ENCODE results near the gene KRT38.

KRT38 gene

DNA sequence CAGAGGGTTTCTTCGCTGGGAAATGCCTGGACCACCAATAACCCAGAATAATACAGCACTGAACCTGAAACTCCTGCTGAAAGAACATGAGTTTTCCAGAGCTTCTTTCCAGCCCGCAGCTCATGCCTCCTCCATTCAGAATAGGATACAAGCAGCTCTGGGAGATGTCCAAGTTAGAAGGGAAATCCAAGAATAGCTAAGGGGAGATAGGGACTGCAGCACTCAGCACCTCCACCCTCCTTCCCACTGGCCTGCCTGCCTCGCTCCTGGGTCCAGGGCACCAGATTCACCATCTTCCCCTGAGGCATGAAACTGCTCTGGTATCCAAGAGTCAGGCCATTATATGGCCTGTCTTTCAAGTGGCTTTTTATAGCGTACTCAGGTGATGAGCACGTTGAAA lies 47.5 kb downstream of the KRT38 start:
- Histone ChIP-seq H3K4me1 (ENCODE audit: control extremely low read depth in 1 of 4, control insufficient read depth in 4 of 4, insufficient read depth in 4 of 4, low read length in 3 of 4) (no peaks in the 10 kb centered on the region), H3K4me3 (ENCODE audit: control insufficient read depth in 1 of 7, extremely low read depth in 1 of 7, insufficient read depth in 4 of 7, low read depth in 2 of 7, low read length in 6 of 7) (no peak overlapping the region), H3K36me3 (ENCODE audit: control insufficient read depth in 4 of 4, insufficient read depth in 4 of 4, low read length in 3 of 4) (no peaks in the 10 kb centered on the region), H3K27me3 (replicated peaks in 2 of 5; ENCODE audit: control insufficient read depth in 4 of 5, insufficient read depth in 5 of 5, low read length in 4 of 5) (peaks cover 0 to 12% (median 2%) of the 10 kb centered on the region in 5 experiments), H3K9me3 (ENCODE audit: control extremely low read depth in 1 of 5, control insufficient read depth in 4 of 5, insufficient read depth in 2 of 5, low read depth in 1 of 5, low read length in 4 of 5) (no peaks in the 10 kb centered on the region), H3K27ac (ENCODE audit: insufficient read depth in 1 of 2, low read depth in 1 of 2, low read length in 2 of 2, poor library complexity in 1 of 2, severe bottlenecking in 2 of 2) (no peak overlapping the region)
- WGBS (ENCODE audit: insufficient coverage): 93% methylated on average over 3 of the region's 5 CpGs
- POLR2A ChIA-PET: no interaction called here
- CTCF ChIA-PET: no interaction called here
- no peak for DNase-seq

GRCh38 chr17:41392278-41392677 lies 48.5 kb downstream of the KRT38 start:
- Histone ChIP-seq H3K9me3 (ENCODE audit: control extremely low read depth in 1 of 5, control insufficient read depth in 4 of 5, insufficient read depth in 2 of 5, low read depth in 1 of 5, low read length in 4 of 5) (peaks cover 0 to 6% (median 3%) of the 10 kb centered on the region in 5 experiments), H3K27me3 (replicated peaks in 2 of 5; ENCODE audit: control insufficient read depth in 4 of 5, insufficient read depth in 5 of 5, low read length in 4 of 5) (peaks cover 0 to 12% (median 0%) of the 10 kb centered on the region in 5 experiments), H3K4me1 (ENCODE audit: control extremely low read depth in 1 of 4, control insufficient read depth in 4 of 4, insufficient read depth in 4 of 4, low read length in 3 of 4) (no peaks in the 10 kb centered on the region), H3K36me3 (ENCODE audit: control insufficient read depth in 4 of 4, insufficient read depth in 4 of 4, low read length in 3 of 4) (no peaks in the 10 kb centered on the region), H3K4me3 (ENCODE audit: control insufficient read depth in 1 of 7, extremely low read depth in 1 of 7, insufficient read depth in 4 of 7, low read depth in 2 of 7, low read length in 6 of 7) (no peak overlapping the region), H3K27ac (ENCODE audit: insufficient read depth in 1 of 2, low read depth in 1 of 2, low read length in 2 of 2, poor library complexity in 1 of 2, severe bottlenecking in 2 of 2) (no peak overlapping the region)
- no peak for DNase-seq
- WGBS (ENCODE audit: insufficient coverage): no CpG with 5 or more reads among the region's 1 CpG
- ChIA-PET POLR2A (no interaction called here), CTCF (no interaction called here)

GRCh38 chr17:41391535-41391934 lies 49.2 kb downstream of the KRT38 start:
- Histone ChIP-seq H3K4me1 (ENCODE audit: control extremely low read depth in 1 of 4, control insufficient read depth in 4 of 4, insufficient read depth in 4 of 4, low read length in 3 of 4) (no peaks in the 10 kb centered on the region), H3K4me3 (ENCODE audit: control insufficient read depth in 1 of 7, extremely low read depth in 1 of 7, insufficient read depth in 4 of 7, low read depth in 2 of 7, low read length in 6 of 7) (no peak overlapping the region), H3K27ac (ENCODE audit: insufficient read depth in 1 of 2, low read depth in 1 of 2, low read length in 2 of 2, poor library complexity in 1 of 2, severe bottlenecking in 2 of 2) (no peak overlapping the region), H3K27me3 (replicated peaks in 2 of 5; ENCODE audit: control insufficient read depth in 4 of 5, insufficient read depth in 5 of 5, low read length in 4 of 5) (peaks cover 0 to 12% (median 0%) of the 10 kb centered on the region in 5 experiments), H3K9me3 (ENCODE audit: control extremely low read depth in 1 of 5, control insufficient read depth in 4 of 5, insufficient read depth in 2 of 5, low read depth in 1 of 5, low read length in 4 of 5) (peaks cover 0 to 10% (median 3%) of the 10 kb centered on the region in 5 experiments), H3K36me3 (ENCODE audit: control insufficient read depth in 4 of 4, insufficient read depth in 4 of 4, low read length in 3 of 4) (no peaks in the 10 kb centered on the region)
- DNase-seq: no peak
- CTCF ChIA-PET: no interaction called here
- WGBS (ENCODE audit: insufficient coverage): no CpG with 5 or more reads among the region's 2 CpGs
- POLR2A ChIA-PET: no interaction called here

GRCh38 chr17:41390411-41390938 lies 50.3 kb downstream of the KRT38 start:
- H3K9me3 ChIP-seq (ENCODE audit: control extremely low read depth in 1 of 5, control insufficient read depth in 4 of 5, insufficient read depth in 2 of 5, low read depth in 1 of 5, low read length in 4 of 5): peaks cover 0 to 16% (median 3%) of the 10 kb centered on the region in 5 experiments
- no peak for DNase-seq
- CTCF ChIA-PET: no interaction called here
- no peak overlapping the region for H3K27ac ChIP-seq (ENCODE audit: insufficient read depth in 1 of 2, low read depth in 1 of 2, low read length in 2 of 2, poor library complexity in 1 of 2, severe bottlenecking in 2 of 2)
- H3K4me1 ChIP-seq (ENCODE audit: control extremely low read depth in 1 of 4, control insufficient read depth in 4 of 4, insufficient read depth in 4 of 4, low read length in 3 of 4): no peaks in the 10 kb centered on the region
- H3K27me3 ChIP-seq (replicated peaks in 2 of 5; ENCODE audit: control insufficient read depth in 4 of 5, insufficient read depth in 5 of 5, low read length in 4 of 5): peaks cover 0 to 9% (median 0%) of the 10 kb centered on the region in 5 experiments
- 69% methylated on average over 5 of the region's 7 CpGs for WGBS (ENCODE audit: insufficient coverage)
- H3K4me3 ChIP-seq (ENCODE audit: control insufficient read depth in 1 of 7, extremely low read depth in 1 of 7, insufficient read depth in 4 of 7, low read depth in 2 of 7, low read length in 6 of 7): no peak overlapping the region
- POLR2A ChIA-PET: no interaction called here
- no peaks in the 10 kb centered on the region for H3K36me3 ChIP-seq (ENCODE audit: control insufficient read depth in 4 of 4, insufficient read depth in 4 of 4, low read length in 3 of 4)

DNA sequence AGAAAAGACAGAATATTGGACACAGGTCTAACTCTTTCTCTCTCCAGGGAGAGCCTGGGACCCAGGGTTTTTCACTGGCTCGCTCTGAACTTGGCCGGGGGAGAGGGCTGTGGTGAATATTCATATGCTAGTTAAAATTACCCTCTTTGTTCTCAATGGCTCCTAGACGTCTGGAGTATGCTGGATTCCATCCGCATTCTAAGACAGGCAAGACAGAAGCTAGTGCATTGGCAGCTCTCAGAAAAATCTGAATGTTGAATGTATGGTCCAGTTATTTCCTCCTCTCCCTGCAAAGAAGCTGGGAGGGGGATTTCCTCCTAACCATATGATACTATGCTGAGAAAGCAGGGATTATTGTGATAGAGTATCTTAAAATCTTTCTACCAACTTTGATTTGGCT lies 53.1 kb downstream of the KRT38 start:
- ChIA-PET POLR2A (interaction anchor here (0.6 kb wide), 1 partner anchor 47 kb away, joined by 3 read pairs; no protein-coding TSS in a partner anchor), CTCF (no interaction called here)
- no peaks in the 10 kb centered on the region for H3K4me1 ChIP-seq (ENCODE audit: control extremely low read depth in 1 of 4, control insufficient read depth in 4 of 4, insufficient read depth in 4 of 4, low read length in 3 of 4)
- peaks cover 0 to 9% (median 2%) of the 10 kb centered on the region in 5 experiments for H3K27me3 ChIP-seq (replicated peaks in 2 of 5; ENCODE audit: control insufficient read depth in 4 of 5, insufficient read depth in 5 of 5, low read length in 4 of 5)
- no peaks in the 10 kb centered on the region for H3K36me3 ChIP-seq (ENCODE audit: control insufficient read depth in 4 of 4, insufficient read depth in 4 of 4, low read length in 3 of 4)
- H3K4me3 ChIP-seq (ENCODE audit: control insufficient read depth in 1 of 7, extremely low read depth in 1 of 7, insufficient read depth in 4 of 7, low read depth in 2 of 7, low read length in 6 of 7): no peak overlapping the region
- peaks cover 0 to 16% (median 3%) of the 10 kb centered on the region in 5 experiments for H3K9me3 ChIP-seq (ENCODE audit: control extremely low read depth in 1 of 5, control insufficient read depth in 4 of 5, insufficient read depth in 2 of 5, low read depth in 1 of 5, low read length in 4 of 5)
- no peak for DNase-seq
- H3K27ac ChIP-seq (ENCODE audit: insufficient read depth in 1 of 2, low read depth in 1 of 2, low read length in 2 of 2, poor library complexity in 1 of 2, severe bottlenecking in 2 of 2): no peak overlapping the region
- no CpG with 5 or more reads among the region's 4 CpGs for WGBS (ENCODE audit: insufficient coverage)

GRCh38 chr17:41386227-41386626 lies 54.6 kb downstream of the KRT38 start:
- Histone ChIP-seq H3K27ac (ENCODE audit: insufficient read depth in 1 of 2, low read depth in 1 of 2, low read length in 2 of 2, poor library complexity in 1 of 2, severe bottlenecking in 2 of 2) (no peak overlapping the region), H3K4me3 (ENCODE audit: control insufficient read depth in 1 of 7, extremely low read depth in 1 of 7, insufficient read depth in 4 of 7, low read depth in 2 of 7, low read length in 6 of 7) (no peak overlapping the region), H3K27me3 (replicated peaks in 2 of 5; ENCODE audit: control insufficient read depth in 4 of 5, insufficient read depth in 5 of 5, low read length in 4 of 5) (peaks cover 0 to 4% (median 2%) of the 10 kb centered on the region in 5 experiments), H3K9me3 (ENCODE audit: control extremely low read depth in 1 of 5, control insufficient read depth in 4 of 5, insufficient read depth in 2 of 5, low read depth in 1 of 5, low read length in 4 of 5) (peaks cover 0 to 16% (median 3%) of the 10 kb centered on the region in 5 experiments), H3K4me1 (ENCODE audit: control extremely low read depth in 1 of 4, control insufficient read depth in 4 of 4, insufficient read depth in 4 of 4, low read length in 3 of 4) (no peaks in the 10 kb centered on the region), H3K36me3 (ENCODE audit: control insufficient read depth in 4 of 4, insufficient read depth in 4 of 4, low read length in 3 of 4) (no peaks in the 10 kb centered on the region)
- CTCF ChIA-PET: no interaction called here
- no CpG with 5 or more reads among the region's 1 CpG for WGBS (ENCODE audit: insufficient coverage)
- POLR2A ChIA-PET: no interaction called here
- no peak for DNase-seq
